ENCODE measurements around the gene PRAMEF33.
"Not testable (repeated sequence)": the region's sequence is repeated elsewhere in the genome, so short reads cannot be mapped to it uniquely, and the experiment has no call there.

The PRAMEF33 gene

GRCh38 chr1:13356774-13357173, 53.4 kb downstream of the PRAMEF33 start:
- not testable (repeated sequence) for H3K27ac ChIP-seq; H3K4me3 ChIP-seq; DNase-seq (ENCODE audit: low spot score)
- TF ChIP-seq, protein P1, sequence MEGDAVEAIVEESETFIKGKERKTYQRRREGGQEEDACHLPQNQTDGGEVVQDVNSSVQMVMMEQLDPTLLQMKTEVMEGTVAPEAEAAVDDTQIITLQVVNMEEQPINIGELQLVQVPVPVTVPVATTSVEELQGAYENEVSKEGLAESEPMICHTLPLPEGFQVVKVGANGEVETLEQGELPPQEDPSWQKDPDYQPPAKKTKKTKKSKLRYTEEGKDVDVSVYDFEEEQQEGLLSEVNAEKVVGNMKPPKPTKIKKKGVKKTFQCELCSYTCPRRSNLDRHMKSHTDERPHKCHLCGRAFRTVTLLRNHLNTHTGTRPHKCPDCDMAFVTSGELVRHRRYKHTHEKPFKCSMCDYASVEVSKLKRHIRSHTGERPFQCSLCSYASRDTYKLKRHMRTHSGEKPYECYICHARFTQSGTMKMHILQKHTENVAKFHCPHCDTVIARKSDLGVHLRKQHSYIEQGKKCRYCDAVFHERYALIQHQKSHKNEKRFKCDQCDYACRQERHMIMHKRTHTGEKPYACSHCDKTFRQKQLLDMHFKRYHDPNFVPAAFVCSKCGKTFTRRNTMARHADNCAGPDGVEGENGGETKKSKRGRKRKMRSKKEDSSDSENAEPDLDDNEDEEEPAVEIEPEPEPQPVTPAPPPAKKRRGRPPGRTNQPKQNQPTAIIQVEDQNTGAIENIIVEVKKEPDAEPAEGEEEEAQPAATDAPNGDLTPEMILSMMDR (IDR thresholded peaks at IDR 0.05): peak; percentile 24
